T-helper 22 cell (primary cell): Measurements from ENCODE around the gene CRHR2.
"Not testable (repeated sequence)": the region's sequence is repeated elsewhere in the genome, so short reads cannot be mapped to it uniquely, and the experiment has no call there.

Experiments
- DNase-seq: peaks from one replicate; pipeline ENCODE4 v3.0.0-alpha.2; 2020; ENCODE audit warnings: low read depth

The CRHR2 gene

GRCh38 chr7:30654296-30655090, 27.8 kb downstream of the CRHR2 start:
- no peak for DNase-seq

GRCh38 chr7:30652698-30653641, 29.3 kb downstream of the CRHR2 start:
- no peak for DNase-seq

- no peak for DNase-seq
Measured at GRCh38 chr7:30652132-30652531, 30.1 kb downstream of the CRHR2 start.

GRCh38 chr7:30650421-30650808, 31.8 kb downstream of the CRHR2 start:
- no peak for DNase-seq

- DNase-seq = no peak
Measured at GRCh38 chr7:30649717-30650420, 32.4 kb downstream of the CRHR2 start.

- DNase-seq = no peak
Measured at GRCh38 chr7:30648744-30649540, 33.3 kb downstream of the CRHR2 start.

GRCh38 chr7:30647589-30648364, 34.5 kb downstream of the CRHR2 start:
- DNase-seq = no peak

- DNase-seq = no peak
Measured at GRCh38 chr7:30646154-30646553, 36.1 kb downstream of the CRHR2 start.

- DNase-seq = no peak
Measured at GRCh38 chr7:30645661-30646060, 36.6 kb downstream of the CRHR2 start.

GRCh38 chr7:30644286-30644955, 37.8 kb downstream of the CRHR2 start:
- DNase-seq = no peak

- DNase-seq = no peak
Measured at GRCh38 chr7:30642789-30643188, 39.5 kb downstream of the CRHR2 start.

GRCh38 chr7:30642322-30642721, 39.9 kb downstream of the CRHR2 start:
- not testable (repeated sequence) for DNase-seq

- no peak for DNase-seq
Measured at GRCh38 chr7:30635798-30636197, 46.5 kb downstream of the CRHR2 start.

- DNase-seq = no peak
Measured at GRCh38 chr7:30634634-30635201, 47.5 kb downstream of the CRHR2 start.

- no peak for DNase-seq
Measured at GRCh38 chr7:30634193-30634626, 48.0 kb downstream of the CRHR2 start.

GRCh38 chr7:30633223-30633622, 49.0 kb downstream of the CRHR2 start:
- no peak for DNase-seq

- DNase-seq = no peak
Measured at GRCh38 chr7:30630986-30631385, 51.3 kb downstream of the CRHR2 start.

- DNase-seq = no peak
Measured at GRCh38 chr7:30627026-30627425, 55.2 kb downstream of the CRHR2 start.

GRCh38 chr7:30625283-30625682, 57.0 kb downstream of the CRHR2 start:
- DNase-seq = no peak

- DNase-seq = no peak
Measured at GRCh38 chr7:30618961-30619360, 63.3 kb downstream of the CRHR2 start.
